ENCODE data around the gene PTPN6. TPM values are rescaled to one million over a fixed set of nuclear protein-coding genes. Genes with fewer than 3 reads are reported as not detected.

The PTPN6 gene
- total and polyA plus RNA-seq, 2 of the 13 experiments (the other 11 are each of a cell fraction or from before 2014, with no cell fraction given), result 10.5 to 10.6 TPM

DNA sequence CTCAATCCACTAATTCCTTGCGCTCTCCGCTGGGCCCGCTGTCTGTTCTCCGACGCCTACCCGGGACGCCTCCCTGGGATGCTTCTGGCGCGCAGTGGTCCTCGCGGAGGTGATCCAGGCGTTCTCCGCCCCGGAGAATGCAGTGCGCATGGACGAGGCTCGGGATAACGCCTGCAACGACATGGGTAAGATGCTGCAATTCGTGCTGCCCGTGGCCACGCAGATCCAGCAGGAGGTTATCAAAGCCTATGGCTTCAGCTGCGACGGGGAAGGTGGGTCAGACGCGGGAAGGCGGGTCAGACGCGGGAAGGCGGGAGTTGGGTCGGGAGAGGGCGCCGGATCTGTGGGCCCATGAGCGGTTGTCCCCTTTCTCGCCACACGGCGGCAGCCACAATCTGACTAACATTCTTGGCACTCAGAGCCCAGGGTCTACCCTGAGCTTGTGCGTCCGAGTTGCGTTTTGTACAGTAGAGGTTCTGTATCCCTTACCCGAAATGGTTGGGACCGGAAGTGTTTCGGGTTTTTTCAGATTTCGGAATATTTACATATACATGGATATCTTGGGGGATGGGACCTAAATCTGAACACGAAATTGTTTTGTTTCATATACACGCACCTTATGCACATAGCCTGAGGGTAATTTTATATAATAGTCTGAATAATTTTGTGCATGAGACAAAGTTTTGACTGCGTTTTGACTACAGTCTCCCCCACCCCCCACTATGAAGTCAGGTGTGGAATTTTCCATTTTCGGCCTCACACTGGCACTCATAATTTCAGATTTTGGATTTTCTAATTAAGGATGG lies 6.6 kb upstream of the PTPN6 start (continued):
- TF ChIP-seq, protein P1, sequence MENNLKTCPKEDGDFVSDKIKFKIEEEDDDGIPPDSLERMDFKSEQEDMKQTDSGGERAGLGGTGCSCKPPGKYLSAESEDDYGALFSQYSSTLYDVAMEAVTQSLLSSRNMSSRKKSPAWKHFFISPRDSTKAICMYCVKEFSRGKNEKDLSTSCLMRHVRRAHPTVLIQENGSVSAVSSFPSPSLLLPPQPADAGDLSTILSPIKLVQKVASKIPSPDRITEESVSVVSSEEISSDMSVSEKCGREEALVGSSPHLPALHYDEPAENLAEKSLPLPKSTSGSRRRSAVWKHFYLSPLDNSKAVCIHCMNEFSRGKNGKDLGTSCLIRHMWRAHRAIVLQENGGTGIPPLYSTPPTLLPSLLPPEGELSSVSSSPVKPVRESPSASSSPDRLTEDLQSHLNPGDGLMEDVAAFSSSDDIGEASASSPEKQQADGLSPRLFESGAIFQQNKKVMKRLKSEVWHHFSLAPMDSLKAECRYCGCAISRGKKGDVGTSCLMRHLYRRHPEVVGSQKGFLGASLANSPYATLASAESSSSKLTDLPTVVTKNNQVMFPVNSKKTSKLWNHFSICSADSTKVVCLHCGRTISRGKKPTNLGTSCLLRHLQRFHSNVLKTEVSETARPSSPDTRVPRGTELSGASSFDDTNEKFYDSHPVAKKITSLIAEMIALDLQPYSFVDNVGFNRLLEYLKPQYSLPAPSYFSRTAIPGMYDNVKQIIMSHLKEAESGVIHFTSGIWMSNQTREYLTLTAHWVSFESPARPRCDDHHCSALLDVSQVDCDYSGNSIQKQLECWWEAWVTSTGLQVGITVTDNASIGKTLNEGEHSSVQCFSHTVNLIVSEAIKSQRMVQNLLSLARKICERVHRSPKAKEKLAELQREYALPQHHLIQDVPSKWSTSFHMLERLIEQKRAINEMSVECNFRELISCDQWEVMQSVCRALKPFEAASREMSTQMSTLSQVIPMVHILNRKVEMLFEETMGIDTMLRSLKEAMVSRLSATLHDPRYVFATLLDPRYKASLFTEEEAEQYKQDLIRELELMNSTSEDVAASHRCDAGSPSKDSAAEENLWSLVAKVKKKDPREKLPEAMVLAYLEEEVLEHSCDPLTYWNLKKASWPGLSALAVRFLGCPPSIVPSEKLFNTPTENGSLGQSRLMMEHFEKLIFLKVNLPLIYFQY (CRISPR knock-in tag; IDR thresholded peaks at IDR 0.05; ENCODE audit: borderline replicate concordance), result peak; percentile 98
- TF ChIP-seq RNF2 (conservative IDR thresholded peaks at IDR 0.05; ENCODE audit: low read depth) (peak; percentile 51; the same call in 1 of the 2 replicates), SALL1 (CRISPR knock-in tag; IDR thresholded peaks at IDR 0.05) (peak; percentile 62), RXRB (CRISPR knock-in tag; IDR thresholded peaks at IDR 0.05; ENCODE audit: borderline replicate concordance) (peak; percentile 75), SRF (IDR thresholded peaks at IDR 0.05; ENCODE audit: low read depth, low read length) (peak; percentile 79), DR1 (CRISPR knock-in tag; IDR thresholded peaks at IDR 0.05) (no peak; the same call in 1 of the 2 replicates), KLF12 (CRISPR knock-in tag; IDR thresholded peaks at IDR 0.05; ENCODE audit: borderline replicate concordance) (peak; percentile 78; the same call in 1 of the 2 replicates), PHF8 (CRISPR knock-in tag; IDR thresholded peaks at IDR 0.05) (peak; percentile 34; the same call in 1 of the 2 replicates), BHLHE40 (IDR thresholded peaks at IDR 0.05; ENCODE audit: low read length) (no peak), ZNF235 (CRISPR knock-in tag; IDR thresholded peaks at IDR 0.05; ENCODE audit: borderline replicate concordance) (no peak), ZNF121 (CRISPR knock-in tag; IDR thresholded peaks at IDR 0.05) (peak; percentile 33; the same call in 1 of the 2 replicates), YEATS4 (CRISPR knock-in tag; IDR thresholded peaks at IDR 0.05; ENCODE audit: borderline replicate concordance) (peak; percentile 14; the same call in 1 of the 2 replicates), HES4 (CRISPR knock-in tag; IDR thresholded peaks at IDR 0.05; ENCODE audit: borderline replicate concordance) (peak; percentile 19; the same call in 1 of the 2 replicates)
- TF ChIP-seq, protein P2, sequence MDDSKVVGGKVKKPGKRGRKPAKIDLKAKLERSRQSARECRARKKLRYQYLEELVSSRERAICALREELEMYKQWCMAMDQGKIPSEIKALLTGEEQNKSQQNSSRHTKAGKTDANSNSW (CRISPR knock-in tag; IDR thresholded peaks at IDR 0.05; ENCODE audit: borderline replicate concordance), result 0 out of 2 replicates have a peak, but pooled peaks have one; percentile 60
- TF ChIP-seq, protein P3, sequence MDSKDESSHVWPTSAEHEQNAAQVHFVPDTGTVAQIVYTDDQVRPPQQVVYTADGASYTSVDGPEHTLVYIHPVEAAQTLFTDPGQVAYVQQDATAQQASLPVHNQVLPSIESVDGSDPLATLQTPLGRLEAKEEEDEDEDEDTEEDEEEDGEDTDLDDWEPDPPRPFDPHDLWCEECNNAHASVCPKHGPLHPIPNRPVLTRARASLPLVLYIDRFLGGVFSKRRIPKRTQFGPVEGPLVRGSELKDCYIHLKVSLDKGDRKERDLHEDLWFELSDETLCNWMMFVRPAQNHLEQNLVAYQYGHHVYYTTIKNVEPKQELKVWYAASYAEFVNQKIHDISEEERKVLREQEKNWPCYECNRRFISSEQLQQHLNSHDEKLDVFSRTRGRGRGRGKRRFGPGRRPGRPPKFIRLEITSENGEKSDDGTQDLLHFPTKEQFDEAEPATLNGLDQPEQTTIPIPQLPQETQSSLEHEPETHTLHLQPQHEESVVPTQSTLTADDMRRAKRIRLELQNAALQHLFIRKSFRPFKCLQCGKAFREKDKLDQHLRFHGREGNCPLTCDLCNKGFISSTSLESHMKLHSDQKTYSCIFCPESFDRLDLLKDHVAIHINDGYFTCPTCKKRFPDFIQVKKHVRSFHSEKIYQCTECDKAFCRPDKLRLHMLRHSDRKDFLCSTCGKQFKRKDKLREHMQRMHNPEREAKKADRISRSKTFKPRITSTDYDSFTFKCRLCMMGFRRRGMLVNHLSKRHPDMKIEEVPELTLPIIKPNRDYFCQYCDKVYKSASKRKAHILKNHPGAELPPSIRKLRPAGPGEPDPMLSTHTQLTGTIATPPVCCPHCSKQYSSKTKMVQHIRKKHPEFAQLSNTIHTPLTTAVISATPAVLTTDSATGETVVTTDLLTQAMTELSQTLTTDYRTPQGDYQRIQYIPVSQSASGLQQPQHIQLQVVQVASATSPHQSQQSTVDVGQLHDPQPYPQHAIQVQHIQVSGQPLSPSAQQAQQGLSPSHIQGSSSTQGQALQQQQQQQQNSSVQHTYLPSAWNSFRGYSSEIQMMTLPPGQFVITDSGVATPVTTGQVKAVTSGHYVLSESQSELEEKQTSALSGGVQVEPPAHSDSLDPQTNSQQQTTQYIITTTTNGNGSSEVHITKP (CRISPR knock-in tag; IDR thresholded peaks at IDR 0.05; ENCODE audit: low read depth), result no peak
- TF ChIP-seq, protein P4, sequence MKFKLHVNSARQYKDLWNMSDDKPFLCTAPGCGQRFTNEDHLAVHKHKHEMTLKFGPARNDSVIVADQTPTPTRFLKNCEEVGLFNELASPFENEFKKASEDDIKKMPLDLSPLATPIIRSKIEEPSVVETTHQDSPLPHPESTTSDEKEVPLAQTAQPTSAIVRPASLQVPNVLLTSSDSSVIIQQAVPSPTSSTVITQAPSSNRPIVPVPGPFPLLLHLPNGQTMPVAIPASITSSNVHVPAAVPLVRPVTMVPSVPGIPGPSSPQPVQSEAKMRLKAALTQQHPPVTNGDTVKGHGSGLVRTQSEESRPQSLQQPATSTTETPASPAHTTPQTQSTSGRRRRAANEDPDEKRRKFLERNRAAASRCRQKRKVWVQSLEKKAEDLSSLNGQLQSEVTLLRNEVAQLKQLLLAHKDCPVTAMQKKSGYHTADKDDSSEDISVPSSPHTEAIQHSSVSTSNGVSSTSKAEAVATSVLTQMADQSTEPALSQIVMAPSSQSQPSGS (CRISPR knock-in tag; IDR thresholded peaks at IDR 0.05), result 0 out of 2 replicates have a peak, but pooled peaks have one; percentile 30
